M059J (cell line): ENCODE data around the gene CDKN2A. TPM values are rescaled to one million over a fixed set of nuclear protein-coding genes. Genes with fewer than 3 reads are reported as not detected.

Experiments
- DNase-seq: peaks from one replicate; pipeline ENCODE4 v3.0.0-alpha.2; 2012; ENCODE audit warnings: low read depth
- total RNA-seq: library from RNA; depleted of rRNA; stranded (reverse); fragments of >200 nt; shearing (Covaris generic); gene quantifications from 2 replicates; pipeline ENCODE4 v1.2.3, GENCODE V29; 2014; rRNA removed

Gene CDKN2A
- 594 and 597 TPM in 2 replicates for total RNA-seq

DNA sequence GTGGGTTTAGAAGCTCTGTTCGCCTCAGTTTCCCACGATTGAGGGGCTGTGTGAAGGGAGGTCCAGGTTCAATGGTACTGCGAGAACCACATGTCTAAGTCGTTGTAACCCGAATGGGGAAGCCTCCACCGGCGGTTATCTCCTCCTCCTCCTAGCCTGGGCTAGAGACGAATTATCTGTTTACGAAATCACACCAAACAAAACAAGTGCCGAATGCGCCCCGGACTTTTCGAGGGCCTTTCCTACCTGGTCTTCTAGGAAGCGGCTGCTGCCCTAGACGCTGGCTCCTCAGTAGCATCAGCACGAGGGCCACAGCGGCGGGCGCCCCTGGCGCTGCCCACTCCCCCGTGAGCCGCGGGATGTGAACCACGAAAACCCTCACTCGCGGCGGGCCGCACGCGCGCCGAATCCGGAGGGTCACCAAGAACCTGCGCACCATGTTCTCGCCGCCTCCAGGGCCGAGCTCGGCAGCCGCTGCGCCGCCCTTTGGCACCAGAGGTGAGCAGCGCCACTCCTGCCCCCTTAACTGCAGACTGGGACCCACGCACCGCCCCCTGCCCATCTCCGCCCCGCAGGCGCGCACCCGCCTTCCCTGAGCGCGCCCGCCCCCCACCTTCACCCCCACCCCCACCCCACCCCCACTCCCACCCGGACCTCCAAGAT lies at the start of gene CDKN2A:
Gene CDKN2A, minus strand, starts transcription at position 500 of the 663 bp plus-strand sequence.
- peak; percentile 80 for DNase-seq

DNA sequence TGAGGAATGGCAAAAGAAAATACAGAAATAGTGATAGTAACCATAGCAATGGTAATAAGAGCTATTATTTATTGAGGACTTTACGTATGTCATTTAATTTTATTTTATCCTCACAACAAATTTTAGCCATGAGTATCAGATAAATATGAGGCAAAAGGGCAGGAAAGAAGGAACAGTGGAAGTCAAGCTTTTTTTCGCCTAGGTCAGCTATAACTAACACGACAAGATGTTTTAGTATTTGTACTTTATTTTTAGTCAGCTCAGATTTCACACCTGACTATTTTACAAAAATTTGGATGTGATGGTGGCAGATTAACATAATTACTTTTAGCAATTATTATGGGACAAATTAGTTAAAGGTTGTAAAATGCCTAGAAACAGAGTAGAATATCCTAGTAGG lies 49.7 kb upstream of the CDKN2A start:
- no peak for DNase-seq

- DNase-seq: peak; percentile 37
Observed at GRCh38 chr9:22041775-22042174, 47.6 kb upstream of the CDKN2A start.

DNA sequence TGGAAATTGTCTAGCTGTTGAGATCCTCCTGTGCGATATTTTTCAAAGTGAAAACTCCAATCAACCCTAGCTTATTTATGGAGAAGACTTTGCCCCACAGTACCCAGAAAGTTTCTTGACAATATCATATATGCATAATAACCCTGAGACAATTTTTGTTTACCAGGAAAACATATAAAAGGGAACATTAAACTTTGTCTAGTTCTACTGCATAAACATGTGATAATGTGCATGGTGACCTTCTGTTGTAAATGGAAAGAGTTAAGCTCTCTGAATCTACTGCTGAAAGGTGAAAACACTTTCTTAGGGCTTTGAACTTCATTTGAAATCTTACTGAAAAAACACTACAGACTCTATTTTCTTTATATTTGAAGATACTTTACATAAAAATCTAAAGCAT lies 47.2 kb upstream of the CDKN2A start:
- no peak for DNase-seq

- peak; percentile 88 for DNase-seq
Observed at GRCh38 chr9:22040760-22041159, 46.6 kb upstream of the CDKN2A start.

DNA sequence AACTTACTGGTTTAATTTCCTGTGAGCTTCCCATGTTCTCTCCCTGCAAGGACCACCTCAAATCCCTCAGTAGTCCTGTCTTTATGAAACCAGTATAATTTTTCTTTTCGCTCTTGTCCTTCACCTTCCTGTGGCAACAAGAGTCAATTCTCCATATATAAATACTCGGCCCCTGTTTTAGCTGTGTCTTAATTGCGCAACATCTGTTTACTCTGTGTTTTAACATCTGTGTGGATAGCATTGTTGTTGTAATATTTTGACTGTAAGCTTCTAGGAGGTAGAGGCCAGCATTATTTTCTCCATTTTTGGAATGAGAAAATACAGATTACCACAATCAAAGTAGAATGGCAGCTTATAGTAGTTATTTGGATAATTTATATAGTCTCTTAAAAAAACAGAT lies 45.1 kb upstream of the CDKN2A start:
- DNase-seq: no peak

DNA sequence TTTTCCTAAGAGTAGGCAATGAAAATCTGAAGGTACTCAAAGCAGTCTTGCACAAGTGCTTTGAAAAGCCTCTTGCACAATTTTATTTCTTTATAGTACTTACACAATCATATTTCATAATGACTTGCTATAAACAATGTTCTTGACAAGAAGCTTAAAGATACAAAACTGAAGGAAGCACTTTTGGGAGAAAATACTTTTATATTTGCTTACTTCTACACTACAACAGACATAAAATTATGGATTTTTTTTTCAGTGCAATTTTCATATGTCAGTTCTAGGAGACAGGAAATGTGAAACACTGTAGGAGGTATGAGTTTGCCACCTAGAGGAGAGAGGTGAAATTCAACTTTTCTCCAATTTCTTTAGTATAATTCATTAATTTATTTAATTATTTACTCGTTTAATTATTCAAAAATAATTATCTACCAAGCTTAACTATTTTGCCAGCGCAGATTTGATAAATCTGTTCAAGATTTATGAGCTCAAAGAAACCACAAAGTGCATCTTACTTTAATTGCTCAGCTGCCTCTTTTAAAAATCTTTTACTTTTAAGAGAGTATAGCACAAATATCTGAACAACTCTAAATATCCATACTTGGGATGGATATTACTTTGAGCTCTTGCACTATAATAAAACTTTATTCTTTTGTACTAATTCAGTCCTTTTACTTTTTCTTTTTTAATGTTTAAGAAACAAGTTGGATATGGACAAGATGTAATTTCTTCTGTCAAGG lies 43.9 kb upstream of the CDKN2A start:
- DNase-seq: peak; percentile 58

DNA sequence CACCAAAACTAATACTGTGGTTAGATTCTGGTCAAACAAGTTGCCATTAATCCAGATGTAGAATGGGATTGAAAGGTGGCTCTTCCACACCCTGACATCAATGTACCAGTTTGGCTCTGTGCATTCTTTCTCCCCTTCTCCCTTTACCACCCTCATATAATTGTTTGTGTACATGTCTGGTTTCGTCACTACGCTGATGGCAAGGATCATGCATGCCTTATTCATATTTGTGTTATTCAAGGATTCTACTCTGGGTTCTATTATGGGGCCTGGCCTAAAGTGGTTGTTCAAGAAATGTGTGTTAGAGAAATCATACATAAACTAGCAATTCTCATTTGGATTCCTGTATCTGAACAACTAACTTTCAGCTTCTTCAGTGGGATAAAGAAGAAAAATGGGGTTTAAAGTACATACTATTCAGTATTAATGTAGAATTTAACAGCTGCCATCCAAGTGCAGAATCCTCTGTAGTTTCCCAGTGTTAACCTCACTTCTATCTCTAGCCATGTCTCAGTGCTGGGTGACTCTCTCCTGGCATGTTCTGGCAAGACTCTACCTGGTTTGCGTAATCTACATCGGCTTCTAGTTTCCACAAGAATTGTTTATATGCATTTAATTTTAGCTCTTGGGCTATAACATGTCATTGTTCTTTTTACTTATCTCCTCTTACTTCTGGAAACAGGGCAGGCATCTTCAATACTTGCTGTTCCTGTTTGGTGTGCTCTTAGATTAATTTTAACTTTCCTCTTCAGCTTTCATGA lies 42.9 kb upstream of the CDKN2A start:
- DNase-seq: no peak

DNA sequence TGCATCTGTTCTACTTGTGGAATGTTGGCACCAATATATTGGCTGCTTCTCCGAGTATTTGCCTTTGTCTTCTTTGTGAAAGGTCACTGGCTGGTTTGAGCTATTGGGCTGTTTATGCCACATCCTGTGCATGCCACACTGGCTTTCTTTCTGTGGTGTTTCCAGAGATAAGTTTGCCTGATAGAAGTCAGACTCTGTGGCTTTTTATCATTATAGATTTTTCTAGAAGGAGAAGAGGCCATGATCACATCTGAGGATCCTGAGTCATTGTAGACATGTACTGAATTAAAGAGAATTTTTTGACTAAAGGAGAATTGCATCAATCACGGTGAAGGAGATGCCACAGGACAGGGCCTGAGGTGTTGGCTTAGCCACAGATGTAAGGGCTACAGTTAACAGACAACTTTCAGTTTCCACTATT lies 41.4 kb upstream of the CDKN2A start:
- DNase-seq: peak; percentile 88

GRCh38 chr9:22033012-22033630 lies 38.9 kb upstream of the CDKN2A start:
- no peak for DNase-seq

GRCh38 chr9:22031655-22032411 lies 37.6 kb upstream of the CDKN2A start:
- DNase-seq: peak; percentile 58

DNA sequence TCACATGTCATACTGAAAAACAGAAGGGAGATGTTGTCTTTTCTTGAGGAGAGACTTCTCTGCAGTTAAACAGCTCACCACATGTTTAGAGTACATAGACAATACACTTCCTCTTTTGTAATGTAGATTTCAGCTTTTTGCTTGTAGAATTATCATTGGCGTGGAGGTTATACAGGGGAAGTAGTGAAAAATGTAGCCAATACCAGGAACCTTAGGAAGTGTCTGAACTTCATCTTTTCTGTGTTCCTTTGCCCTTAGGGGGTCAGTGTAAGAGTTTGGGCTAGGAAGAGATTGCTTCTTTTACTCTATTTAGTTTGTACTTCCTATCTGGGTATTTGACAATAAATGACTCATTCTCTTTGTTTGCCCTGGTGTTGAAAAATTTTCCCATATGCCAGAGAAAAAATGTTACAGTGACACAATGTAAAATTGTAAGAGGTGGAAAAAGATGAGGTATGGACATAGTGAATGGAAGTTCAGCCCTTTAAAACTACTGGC lies 36.0 kb upstream of the CDKN2A start:
- DNase-seq: peak; percentile 88

GRCh38 chr9:22029231-22029630 lies 35.0 kb upstream of the CDKN2A start:
- no peak for DNase-seq

- DNase-seq: no peak
Observed at GRCh38 chr9:22028394-22028793, 34.2 kb upstream of the CDKN2A start.

GRCh38 chr9:22026696-22027095 lies 32.5 kb upstream of the CDKN2A start:
- no peak for DNase-seq

DNA sequence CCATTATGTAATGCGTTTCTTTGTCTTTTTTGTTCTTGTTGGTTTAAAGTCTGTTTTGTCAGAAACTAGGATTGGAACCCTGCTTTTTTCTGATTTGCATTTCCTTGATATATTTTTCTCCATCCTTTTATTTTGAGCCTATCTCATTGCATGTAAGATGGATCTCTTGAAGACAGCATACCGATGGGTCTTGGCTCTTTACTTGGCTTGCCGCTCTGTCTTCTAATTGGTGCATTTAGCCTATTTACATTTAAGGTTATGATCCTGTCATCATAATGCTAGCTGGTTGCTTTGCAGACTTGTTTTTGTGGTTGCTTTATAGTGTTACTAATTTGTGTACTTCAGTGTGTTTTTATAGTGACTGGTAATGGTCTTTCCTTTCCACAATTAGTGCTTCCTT lies 28.2 kb upstream of the CDKN2A start:
- no peak for DNase-seq

- no peak for DNase-seq
Observed at GRCh38 chr9:22010866-22011625, 16.9 kb upstream of the CDKN2A start.

- DNase-seq: no peak
Observed at GRCh38 chr9:22009506-22009867, 15.3 kb upstream of the CDKN2A start.

DNA sequence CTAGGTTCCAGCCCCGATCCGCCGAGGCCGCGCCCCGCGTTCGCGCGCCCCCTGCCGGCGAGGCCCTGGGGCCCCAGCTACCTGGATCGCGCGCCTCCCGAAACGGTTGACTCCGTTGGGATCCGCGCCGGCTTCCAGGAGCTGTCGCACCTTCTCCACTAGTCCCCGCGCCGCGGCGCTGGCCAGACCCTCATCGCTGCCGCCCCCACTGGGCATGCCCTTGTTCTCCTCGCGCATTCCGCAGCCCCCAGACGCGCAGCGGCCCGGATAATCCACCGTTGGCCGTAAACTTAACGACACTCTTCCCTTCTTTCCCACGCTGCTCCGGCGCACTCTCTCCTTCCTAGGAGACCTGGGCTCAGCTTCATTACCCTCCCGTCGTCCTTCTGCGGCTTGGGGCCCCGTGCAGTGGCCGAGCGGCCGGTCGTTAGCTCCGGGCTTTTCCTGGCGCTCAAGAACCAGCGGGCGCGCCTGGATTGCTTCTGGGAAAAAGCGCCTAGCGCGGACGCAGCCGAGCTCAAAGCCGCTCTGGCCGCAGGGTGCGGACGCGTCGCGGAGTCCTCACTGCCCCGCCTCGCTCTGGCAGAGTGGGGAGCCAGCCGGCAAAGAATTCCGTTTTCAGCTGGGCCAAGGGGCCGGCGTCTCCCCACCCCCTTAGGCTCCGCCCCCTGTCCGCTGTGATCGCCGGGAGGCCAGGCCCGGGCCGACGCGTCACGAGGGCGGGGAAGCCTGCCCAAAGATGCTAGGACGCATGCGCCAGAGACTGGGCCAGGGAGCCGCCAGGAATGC lies 14.7 kb upstream of the CDKN2A start, which contains the start of gene CDKN2B:
Gene CDKN2B, minus strand, starts transcription at position 589 of the 789 bp plus-strand sequence. Its CDS starts 352 bp downstream, at position 237.
- peak; percentile 97 for DNase-seq

GRCh38 chr9:22008384-22008716 lies 14.2 kb upstream of the CDKN2A start:
- no peak for DNase-seq
